LNCAP (cell line): Measurements from ENCODE around the gene GRM8.

ENCODE experiments used
- CTCF ChIP-seq: fragments of 450-650 bp; IDR thresholded peaks from 2 replicates; pipeline ENCODE4 v1.5.1; 2017; ENCODE audit warnings: mild to moderate bottlenecking

The GRM8 gene

GRCh38 chr7:126656165-126656564, 596.6 kb downstream of the GRM8 start:
- TF ChIP-seq CTCF = no peak

DNA sequence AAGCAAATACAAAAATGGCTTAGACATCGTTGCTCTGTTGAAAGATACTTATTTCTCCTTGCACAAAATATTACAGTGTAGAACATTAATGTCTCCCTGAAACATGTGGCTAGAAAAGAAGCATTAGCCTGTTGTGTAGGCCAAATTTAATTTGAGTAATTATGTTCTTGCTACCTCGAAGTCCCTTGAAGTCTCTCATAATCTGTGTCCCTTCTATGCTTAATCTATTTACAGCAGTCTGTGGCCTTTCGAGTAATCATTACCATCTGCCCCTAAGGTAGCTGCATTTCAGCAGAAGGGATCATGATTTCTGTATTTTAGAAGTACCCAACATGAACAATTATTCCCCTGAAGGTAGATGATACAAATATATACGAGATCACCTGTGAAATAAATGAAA, 615.2 kb downstream of the GRM8 start:
- TF ChIP-seq CTCF = no peak

- TF ChIP-seq CTCF = no peak
Measured at GRCh38 chr7:126635545-126635944, 617.2 kb downstream of the GRM8 start.

DNA sequence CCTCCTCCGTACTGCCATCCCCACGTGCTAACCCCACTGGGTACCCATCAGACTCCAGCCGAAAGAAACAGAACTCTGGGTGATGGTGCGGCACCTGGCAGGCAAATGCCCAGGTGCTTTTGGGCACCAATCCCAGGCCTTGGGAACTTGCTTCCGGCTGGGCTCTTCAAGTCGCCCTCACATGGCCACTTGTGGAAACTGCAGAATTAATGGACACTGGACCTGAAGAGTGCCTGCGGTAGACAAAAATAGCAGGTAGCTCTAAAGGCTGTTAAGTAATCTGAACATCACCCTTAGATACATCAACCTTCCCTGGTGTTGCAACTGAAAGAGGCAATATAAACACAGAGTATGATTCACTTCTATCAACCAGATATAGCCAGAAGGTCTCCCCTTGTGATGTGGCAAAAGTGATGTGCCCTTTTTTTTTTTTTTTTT, 644.4 kb downstream of the GRM8 start:
- peak; percentile 78 for TF ChIP-seq CTCF

DNA sequence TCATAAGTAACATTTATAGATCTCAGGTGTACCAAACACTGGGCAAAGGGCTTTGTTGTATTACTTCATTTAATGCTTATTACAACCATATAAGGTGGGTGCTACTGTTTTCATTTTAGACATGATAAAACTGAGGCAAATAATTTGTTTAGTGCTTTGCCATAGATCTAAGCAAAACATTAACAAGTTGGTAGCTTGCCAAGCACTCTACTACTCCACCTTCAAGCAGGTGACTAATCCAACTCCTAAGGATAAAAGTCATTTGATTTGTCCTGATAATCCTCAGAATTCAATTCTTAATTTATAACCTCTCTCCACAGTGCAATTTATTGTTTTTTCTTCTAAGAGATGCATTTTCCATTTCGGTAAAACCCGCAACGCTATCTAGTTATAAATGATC, 646.4 kb downstream of the GRM8 start:
- TF ChIP-seq CTCF = no peak

GRCh38 chr7:126605553-126605952, 647.2 kb downstream of the GRM8 start:
- TF ChIP-seq CTCF = no peak

GRCh38 chr7:126605056-126605455, 647.7 kb downstream of the GRM8 start:
- no peak for TF ChIP-seq CTCF

GRCh38 chr7:126589068-126589684, 663.6 kb downstream of the GRM8 start:
- no peak for TF ChIP-seq CTCF
